MM.1S (cell line): ENCODE results near the gene SGK1.

Experiments used
- EZH2 ChIP-seq: fragments of 300-600 bp; sonication (generic); optimal IDR thresholded peaks from 2 replicates; pipeline ENCODE3; 2017; ENCODE audit warnings: low read depth, mild to moderate bottlenecking, antibody characterized with exemption, low read length, mixed read lengths
- TF ChIP-seq, protein P1 (sequence below): fragments of 300-600 bp; sonication (generic); IDR thresholded peaks from 2 replicates; pipeline ENCODE4 v1.5.1; 2016; ENCODE audit warnings: antibody characterized with exemption, low read length, mixed read lengths

DNA sequence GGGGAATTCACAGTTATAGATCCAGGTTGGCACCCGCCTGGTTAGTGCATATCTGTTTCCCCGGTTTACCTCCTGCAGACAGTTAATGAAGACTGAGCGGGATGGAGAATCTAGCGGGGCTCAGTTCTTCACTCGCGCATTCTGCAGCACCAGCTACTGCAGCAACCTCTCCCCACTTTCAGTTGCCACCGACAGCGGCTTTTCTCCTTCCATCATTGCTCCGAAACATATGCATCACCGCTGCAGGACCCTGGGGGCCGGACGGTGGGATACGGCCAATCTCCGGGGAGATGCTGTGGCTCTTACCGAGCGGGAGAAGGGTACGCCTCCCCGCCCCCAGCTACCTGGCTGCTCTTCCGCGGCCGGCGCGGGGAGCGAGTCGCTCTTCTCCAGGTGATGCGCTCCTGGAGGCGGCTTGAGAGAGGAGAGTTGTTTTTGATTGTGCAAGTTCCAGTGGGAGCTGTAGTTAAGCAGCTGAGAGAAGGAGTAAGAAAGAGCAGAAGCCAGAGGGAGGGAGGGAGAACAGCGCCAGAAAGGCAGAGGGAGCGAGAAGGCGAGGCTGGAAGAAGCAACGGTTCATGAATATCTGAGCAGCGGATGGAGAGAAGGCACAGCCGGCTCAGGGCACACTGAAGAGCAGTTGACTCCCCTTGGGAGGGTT lies at the start of gene SGK1:
- TF ChIP-seq, protein P1, sequence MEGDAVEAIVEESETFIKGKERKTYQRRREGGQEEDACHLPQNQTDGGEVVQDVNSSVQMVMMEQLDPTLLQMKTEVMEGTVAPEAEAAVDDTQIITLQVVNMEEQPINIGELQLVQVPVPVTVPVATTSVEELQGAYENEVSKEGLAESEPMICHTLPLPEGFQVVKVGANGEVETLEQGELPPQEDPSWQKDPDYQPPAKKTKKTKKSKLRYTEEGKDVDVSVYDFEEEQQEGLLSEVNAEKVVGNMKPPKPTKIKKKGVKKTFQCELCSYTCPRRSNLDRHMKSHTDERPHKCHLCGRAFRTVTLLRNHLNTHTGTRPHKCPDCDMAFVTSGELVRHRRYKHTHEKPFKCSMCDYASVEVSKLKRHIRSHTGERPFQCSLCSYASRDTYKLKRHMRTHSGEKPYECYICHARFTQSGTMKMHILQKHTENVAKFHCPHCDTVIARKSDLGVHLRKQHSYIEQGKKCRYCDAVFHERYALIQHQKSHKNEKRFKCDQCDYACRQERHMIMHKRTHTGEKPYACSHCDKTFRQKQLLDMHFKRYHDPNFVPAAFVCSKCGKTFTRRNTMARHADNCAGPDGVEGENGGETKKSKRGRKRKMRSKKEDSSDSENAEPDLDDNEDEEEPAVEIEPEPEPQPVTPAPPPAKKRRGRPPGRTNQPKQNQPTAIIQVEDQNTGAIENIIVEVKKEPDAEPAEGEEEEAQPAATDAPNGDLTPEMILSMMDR = no peak
- no peak for TF ChIP-seq EZH2
